ENCODE results near the gene CHMP2A. TPM values are rescaled to one million over a fixed set of nuclear protein-coding genes. Genes with fewer than 3 reads are reported as not detected.

The CHMP2A gene
- total and polyA plus RNA-seq, 2 experiments from 2014 or later: 88.4 to 196 TPM

DNA sequence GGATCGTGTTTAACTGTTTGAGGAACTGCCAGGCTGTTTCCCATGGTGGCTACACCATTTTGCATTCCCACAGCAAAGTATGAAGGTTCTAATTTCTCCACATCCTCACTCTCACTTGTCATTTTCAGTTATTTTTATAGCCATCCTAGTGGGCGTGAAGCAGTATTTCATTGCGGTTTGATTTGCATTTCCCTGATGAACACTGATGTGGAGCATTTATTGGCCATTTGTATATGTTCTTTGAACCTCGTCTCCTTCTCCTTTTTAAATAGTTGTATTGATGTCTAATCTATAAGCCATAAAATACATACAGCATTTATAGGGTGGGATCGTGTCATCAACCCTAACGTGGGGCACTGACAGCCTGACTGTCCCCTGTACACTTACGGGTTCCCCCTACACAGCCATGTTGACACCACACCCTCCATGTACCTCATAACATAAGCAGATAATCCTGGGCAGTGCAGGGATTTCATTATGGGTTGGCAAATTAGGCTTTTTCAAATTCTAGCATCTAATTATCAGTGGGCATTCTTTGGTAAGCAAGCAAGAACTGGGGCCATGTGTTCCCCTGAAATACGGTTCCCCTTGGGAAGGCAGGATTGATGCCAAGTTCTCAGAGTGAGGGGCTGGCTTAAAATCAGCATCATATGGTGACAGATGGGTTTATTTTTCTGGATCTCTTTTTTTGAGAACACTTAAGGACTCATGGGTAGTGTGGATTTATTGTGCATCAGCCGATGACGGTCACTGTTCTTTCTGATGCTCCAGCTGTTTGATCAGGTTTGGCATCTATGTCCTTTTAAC lies 23.7 kb downstream of the CHMP2A start:
- H3K79me2 ChIP-seq: no peaks in the 10 kb centered on the region
- WGBS (ENCODE audit: low lambda C conversion rate, missing lambda C conversion rate): 72% methylated on average over 10 of the region's 10 CpGs
- no peak overlapping the region for H3K4me2 ChIP-seq
- H3K9me2 ChIP-seq (replicated peaks; ENCODE audit: insufficient read depth): no peaks in the 10 kb centered on the region
- no peak overlapping the region for H2AFZ ChIP-seq
- H3K36me3 ChIP-seq (replicated peaks; ENCODE audit: insufficient read depth, low read depth): no peaks in the 10 kb centered on the region
- H3K4me3 ChIP-seq: no peak overlapping the region
- peaks cover 4% of the 10 kb centered on the region for H3K27me3 ChIP-seq
- H4K20me1 ChIP-seq (ENCODE audit: insufficient read depth, poor library complexity, severe bottlenecking): no peaks in the 10 kb centered on the region
- H3K27ac ChIP-seq: no peak overlapping the region
- no peak for DNase-seq (ENCODE audit: low spot score)
- no peaks in the 10 kb centered on the region for H3K9me3 ChIP-seq (ENCODE audit: low read depth)
- no peak for TF ChIP-seq EZH2 (IDR thresholded peaks at IDR 0.05; ENCODE audit: borderline replicate concordance)
- TF ChIP-seq, protein P1, sequence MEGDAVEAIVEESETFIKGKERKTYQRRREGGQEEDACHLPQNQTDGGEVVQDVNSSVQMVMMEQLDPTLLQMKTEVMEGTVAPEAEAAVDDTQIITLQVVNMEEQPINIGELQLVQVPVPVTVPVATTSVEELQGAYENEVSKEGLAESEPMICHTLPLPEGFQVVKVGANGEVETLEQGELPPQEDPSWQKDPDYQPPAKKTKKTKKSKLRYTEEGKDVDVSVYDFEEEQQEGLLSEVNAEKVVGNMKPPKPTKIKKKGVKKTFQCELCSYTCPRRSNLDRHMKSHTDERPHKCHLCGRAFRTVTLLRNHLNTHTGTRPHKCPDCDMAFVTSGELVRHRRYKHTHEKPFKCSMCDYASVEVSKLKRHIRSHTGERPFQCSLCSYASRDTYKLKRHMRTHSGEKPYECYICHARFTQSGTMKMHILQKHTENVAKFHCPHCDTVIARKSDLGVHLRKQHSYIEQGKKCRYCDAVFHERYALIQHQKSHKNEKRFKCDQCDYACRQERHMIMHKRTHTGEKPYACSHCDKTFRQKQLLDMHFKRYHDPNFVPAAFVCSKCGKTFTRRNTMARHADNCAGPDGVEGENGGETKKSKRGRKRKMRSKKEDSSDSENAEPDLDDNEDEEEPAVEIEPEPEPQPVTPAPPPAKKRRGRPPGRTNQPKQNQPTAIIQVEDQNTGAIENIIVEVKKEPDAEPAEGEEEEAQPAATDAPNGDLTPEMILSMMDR (IDR thresholded peaks at IDR 0.05; ENCODE audit: poor library complexity): no peak
- TF ChIP-seq EZH2phosphoT487 (IDR thresholded peaks at IDR 0.05; ENCODE audit: low read depth, severe bottlenecking, unreplicated experiment): no peak
- H3K4me1 ChIP-seq (ENCODE audit: insufficient read depth): no peaks in the 10 kb centered on the region

GRCh38 chr19:58529405-58529804 lies 25.5 kb downstream of the CHMP2A start:
- Histone ChIP-seq H3K4me2 (no peak overlapping the region), H3K4me3 (no peak overlapping the region), H2AFZ (no peak overlapping the region), H3K27me3 (peaks cover 4% of the 10 kb centered on the region), H4K20me1 (ENCODE audit: insufficient read depth, poor library complexity, severe bottlenecking) (no peaks in the 10 kb centered on the region), H3K79me2 (no peaks in the 10 kb centered on the region), H3K27ac (no peak overlapping the region), H3K36me3 (replicated peaks; ENCODE audit: insufficient read depth, low read depth) (no peaks in the 10 kb centered on the region), H3K9me3 (ENCODE audit: low read depth) (no peaks in the 10 kb centered on the region), H3K9me2 (replicated peaks; ENCODE audit: insufficient read depth) (no peaks in the 10 kb centered on the region), H3K4me1 (ENCODE audit: insufficient read depth) (no peaks in the 10 kb centered on the region)
- 84% methylated on average over 3 of the region's 3 CpGs for WGBS (ENCODE audit: low lambda C conversion rate, missing lambda C conversion rate)
- TF ChIP-seq, protein P1 (IDR thresholded peaks at IDR 0.05; ENCODE audit: poor library complexity): no peak
- no peak for TF ChIP-seq EZH2 (IDR thresholded peaks at IDR 0.05; ENCODE audit: borderline replicate concordance)
- no peak for TF ChIP-seq EZH2phosphoT487 (IDR thresholded peaks at IDR 0.05; ENCODE audit: low read depth, severe bottlenecking, unreplicated experiment)
- no peak for DNase-seq (ENCODE audit: low spot score)

GRCh38 chr19:58522709-58523108 lies 32.2 kb downstream of the CHMP2A start:
- H3K36me3 ChIP-seq (replicated peaks; ENCODE audit: insufficient read depth, low read depth): no peaks in the 10 kb centered on the region
- H3K9me2 ChIP-seq (replicated peaks; ENCODE audit: insufficient read depth): no peaks in the 10 kb centered on the region
- no peak overlapping the region for H2AFZ ChIP-seq
- H3K4me2 ChIP-seq: no peak overlapping the region
- H3K4me3 ChIP-seq: no peak overlapping the region
- DNase-seq (ENCODE audit: low spot score): no peak
- H3K27ac ChIP-seq: no peak overlapping the region
- no peaks in the 10 kb centered on the region for H3K27me3 ChIP-seq
- TF ChIP-seq EZH2phosphoT487 (IDR thresholded peaks at IDR 0.05; ENCODE audit: low read depth, severe bottlenecking, unreplicated experiment) (no peak), EZH2 (IDR thresholded peaks at IDR 0.05; ENCODE audit: borderline replicate concordance) (no peak)
- TF ChIP-seq, protein P1 (IDR thresholded peaks at IDR 0.05; ENCODE audit: poor library complexity): no peak
- H3K79me2 ChIP-seq: peaks cover 11% of the 10 kb centered on the region
- H3K9me3 ChIP-seq (ENCODE audit: low read depth): no peaks in the 10 kb centered on the region
- H3K4me1 ChIP-seq (ENCODE audit: insufficient read depth): peaks cover 16% of the 10 kb centered on the region
- H4K20me1 ChIP-seq (ENCODE audit: insufficient read depth, poor library complexity, severe bottlenecking): peaks cover 5% of the 10 kb centered on the region
- WGBS (ENCODE audit: low lambda C conversion rate, missing lambda C conversion rate): 76% methylated on average over 3 of the region's 3 CpGs

Measured in hepatocyte (in vitro differentiated cells).